ENCODE data around the gene TRAPPC2.

- no peak for TF ChIP-seq HMGXB4 (CRISPR knock-in tag; IDR thresholded peaks at IDR 0.05)
- TF ChIP-seq, protein P1, sequence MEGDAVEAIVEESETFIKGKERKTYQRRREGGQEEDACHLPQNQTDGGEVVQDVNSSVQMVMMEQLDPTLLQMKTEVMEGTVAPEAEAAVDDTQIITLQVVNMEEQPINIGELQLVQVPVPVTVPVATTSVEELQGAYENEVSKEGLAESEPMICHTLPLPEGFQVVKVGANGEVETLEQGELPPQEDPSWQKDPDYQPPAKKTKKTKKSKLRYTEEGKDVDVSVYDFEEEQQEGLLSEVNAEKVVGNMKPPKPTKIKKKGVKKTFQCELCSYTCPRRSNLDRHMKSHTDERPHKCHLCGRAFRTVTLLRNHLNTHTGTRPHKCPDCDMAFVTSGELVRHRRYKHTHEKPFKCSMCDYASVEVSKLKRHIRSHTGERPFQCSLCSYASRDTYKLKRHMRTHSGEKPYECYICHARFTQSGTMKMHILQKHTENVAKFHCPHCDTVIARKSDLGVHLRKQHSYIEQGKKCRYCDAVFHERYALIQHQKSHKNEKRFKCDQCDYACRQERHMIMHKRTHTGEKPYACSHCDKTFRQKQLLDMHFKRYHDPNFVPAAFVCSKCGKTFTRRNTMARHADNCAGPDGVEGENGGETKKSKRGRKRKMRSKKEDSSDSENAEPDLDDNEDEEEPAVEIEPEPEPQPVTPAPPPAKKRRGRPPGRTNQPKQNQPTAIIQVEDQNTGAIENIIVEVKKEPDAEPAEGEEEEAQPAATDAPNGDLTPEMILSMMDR (IDR thresholded peaks at IDR 0.05): no peak
- no peak for TF ChIP-seq MAX (CRISPR knock-in tag; IDR thresholded peaks at IDR 0.05)
- TF ChIP-seq ZNF416 (CRISPR knock-in tag; IDR thresholded peaks at IDR 0.05): no peak
- no peak for TF ChIP-seq ZNF232 (CRISPR knock-in tag; IDR thresholded peaks at IDR 0.05)
- no peak for TF ChIP-seq FOXP4 (CRISPR knock-in tag; IDR thresholded peaks at IDR 0.05)
- no peak for TF ChIP-seq CREM (CRISPR knock-in tag; IDR thresholded peaks at IDR 0.05)
- TF ChIP-seq SMAD3 (CRISPR knock-in tag; IDR thresholded peaks at IDR 0.05; ENCODE audit: borderline replicate concordance): no peak
- no peak for TF ChIP-seq TEAD4 (CRISPR knock-in tag; IDR thresholded peaks at IDR 0.05)
- no peak for TF ChIP-seq CBFB (CRISPR knock-in tag; IDR thresholded peaks at IDR 0.05; ENCODE audit: low read depth)
These were observed 34.5 kb upstream of the TRAPPC2 start for GRCh38 chrX:13768939-13769338.

Data from WTC11 (cell line).